Stimulated activated CD4-positive, alpha-beta T cell treated with anti-CD3 and anti-CD28 coated beads, Interleukin-4, amount 100 ng/mL, for 24 hours (primary cell): Measurements from ENCODE around the gene MSH6.

ENCODE experiments used
- DNase-seq: peaks from one replicate; pipeline ENCODE4 v3.0.0-alpha.2; 2020

The MSH6 gene

GRCh38 chr2:47782671-47783485 is at the start of gene MSH6:
TSS of gene MSH6 (plus strand) at chr2:47783145. CDS start at chr2:47783234, 89 bp downstream.
- DNase-seq: peak; percentile 88

GRCh38 chr2:47735136-47735869 is 47.6 kb upstream of the MSH6 start:
- no peak for DNase-seq

- DNase-seq: no peak
Measured at GRCh38 chr2:47735912-47736311, 47.0 kb upstream of the MSH6 start.

DNA sequence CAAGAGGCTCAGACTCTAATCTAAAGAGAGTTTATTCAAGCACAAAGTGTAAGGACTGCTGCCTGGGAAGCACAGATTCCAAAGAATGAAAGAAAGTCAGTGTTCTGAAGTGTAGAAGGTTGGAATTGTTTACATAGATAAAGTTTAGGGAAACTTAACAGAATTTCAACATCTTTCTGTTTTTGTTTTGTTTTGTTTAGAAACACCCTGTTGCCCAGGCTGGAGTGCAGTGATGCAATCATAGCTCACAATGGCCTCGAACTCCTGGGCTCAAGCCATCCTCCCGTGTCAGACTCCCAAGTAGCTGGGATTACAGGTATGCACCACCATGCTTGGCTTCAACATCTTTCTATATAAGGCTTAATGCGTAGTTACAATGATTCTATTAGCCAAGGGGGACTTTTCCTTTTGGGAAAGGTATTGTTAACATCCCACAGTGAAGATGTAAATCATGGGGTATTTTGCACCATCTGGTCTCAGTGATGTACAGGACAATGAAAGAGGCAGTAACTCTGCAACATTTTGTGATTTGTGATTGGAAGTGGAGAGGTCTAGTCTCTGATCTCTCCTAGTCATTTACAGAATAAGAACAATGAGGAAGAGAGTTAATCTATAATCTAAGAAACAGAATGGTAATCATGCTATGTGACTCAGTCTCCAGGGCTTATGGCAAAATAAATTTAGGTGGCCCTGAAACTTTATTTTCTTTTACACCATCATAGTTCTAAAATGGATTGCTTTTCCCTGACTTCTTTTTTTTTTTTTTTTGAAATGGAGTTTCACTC is 45.6 kb upstream of the MSH6 start:
- DNase-seq: no peak

- no peak for DNase-seq
Measured at GRCh38 chr2:47738331-47738730, 44.6 kb upstream of the MSH6 start.

GRCh38 chr2:47741101-47741500 is 41.8 kb upstream of the MSH6 start:
- no peak for DNase-seq

DNA sequence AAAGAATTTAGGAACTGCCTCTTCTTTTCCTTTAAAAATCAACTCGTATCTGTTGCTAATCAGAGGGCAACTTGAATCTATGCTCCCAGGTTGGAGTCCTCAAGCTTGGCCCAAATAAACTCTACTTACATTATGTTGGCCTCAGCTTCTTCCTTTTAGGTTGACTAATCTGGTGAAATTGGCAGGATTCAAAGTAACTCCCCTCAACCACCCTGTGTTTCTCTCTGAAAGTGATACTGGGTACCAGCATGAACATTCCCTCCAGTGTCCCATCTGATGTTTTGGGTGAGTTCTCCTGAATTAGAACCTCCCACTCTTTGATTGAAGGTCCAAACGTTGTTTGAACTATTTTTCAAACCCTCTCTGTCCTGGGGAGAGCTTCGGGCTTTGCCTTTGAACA is 41.3 kb upstream of the MSH6 start:
- no peak for DNase-seq

- no peak for DNase-seq
Measured at GRCh38 chr2:47744074-47744473, 38.9 kb upstream of the MSH6 start.

DNA sequence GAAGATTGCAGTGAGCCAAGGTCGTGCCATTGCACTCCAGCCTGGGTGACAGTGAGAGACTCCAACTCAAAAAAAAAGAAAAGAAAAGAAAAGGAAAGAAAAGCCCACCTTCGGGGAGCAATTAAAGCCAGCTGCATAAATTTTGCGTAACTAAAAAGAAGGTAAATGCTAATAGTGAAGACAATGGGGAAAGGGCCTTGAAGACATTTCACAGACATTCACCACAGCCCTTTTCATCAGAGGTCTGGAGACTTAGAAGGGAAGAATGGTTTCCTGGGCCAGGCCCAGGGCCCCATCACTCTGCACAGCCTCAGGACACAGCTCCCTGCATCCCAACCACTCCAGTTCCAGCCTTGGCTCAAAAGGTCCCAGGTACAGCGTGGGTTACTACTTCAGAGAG is 35.1 kb upstream of the MSH6 start:
- DNase-seq: no peak

- no peak for DNase-seq
Measured at GRCh38 chr2:47751856-47752414, 31.0 kb upstream of the MSH6 start.

DNA sequence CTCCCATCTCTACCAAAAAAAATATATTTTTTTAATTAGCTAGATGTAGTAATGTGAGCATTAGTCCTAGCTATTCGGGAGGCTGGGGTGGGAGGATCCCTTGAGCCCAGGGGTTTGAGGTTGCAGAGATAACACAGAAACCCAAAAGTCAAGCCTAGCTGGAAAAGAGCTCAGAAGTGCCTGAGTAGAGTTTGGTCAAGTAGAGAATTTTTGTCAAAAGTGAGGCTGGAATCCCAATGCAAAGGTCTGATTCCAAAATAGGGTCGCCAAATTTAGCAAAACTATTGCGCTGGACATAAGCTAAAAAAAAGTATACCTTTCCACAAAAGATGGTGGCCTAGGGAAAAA is 15.5 kb upstream of the MSH6 start:
- no peak for DNase-seq

- peak; percentile 72 for DNase-seq
Measured at GRCh38 chr2:47767880-47768609, 14.9 kb upstream of the MSH6 start.

GRCh38 chr2:47769318-47769717 is 13.6 kb upstream of the MSH6 start:
- DNase-seq: no peak

DNA sequence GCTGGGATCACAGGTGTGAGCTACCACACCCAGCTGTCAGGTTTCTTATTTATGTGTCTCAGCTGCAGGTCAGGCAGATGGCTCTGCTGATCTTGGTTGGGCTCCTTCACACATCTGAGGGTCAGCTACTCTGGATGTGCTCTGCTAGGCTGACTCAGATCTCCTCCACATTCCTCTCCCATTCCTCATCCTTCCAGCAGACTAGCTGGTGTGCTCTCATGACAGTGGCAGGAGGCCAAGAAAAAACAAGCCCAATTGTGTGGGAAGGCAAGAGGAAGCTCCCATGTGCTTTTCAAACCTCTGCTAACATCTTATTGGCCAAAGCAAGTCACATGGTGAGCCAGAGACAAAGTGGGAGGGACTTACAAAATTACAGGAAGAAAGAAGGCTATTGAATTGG is 11.7 kb upstream of the MSH6 start:
- no peak for DNase-seq

GRCh38 chr2:47772343-47772742 is 10.6 kb upstream of the MSH6 start:
- DNase-seq: no peak

- no peak for DNase-seq
Measured at GRCh38 chr2:47774567-47774966, 8.4 kb upstream of the MSH6 start.

DNA sequence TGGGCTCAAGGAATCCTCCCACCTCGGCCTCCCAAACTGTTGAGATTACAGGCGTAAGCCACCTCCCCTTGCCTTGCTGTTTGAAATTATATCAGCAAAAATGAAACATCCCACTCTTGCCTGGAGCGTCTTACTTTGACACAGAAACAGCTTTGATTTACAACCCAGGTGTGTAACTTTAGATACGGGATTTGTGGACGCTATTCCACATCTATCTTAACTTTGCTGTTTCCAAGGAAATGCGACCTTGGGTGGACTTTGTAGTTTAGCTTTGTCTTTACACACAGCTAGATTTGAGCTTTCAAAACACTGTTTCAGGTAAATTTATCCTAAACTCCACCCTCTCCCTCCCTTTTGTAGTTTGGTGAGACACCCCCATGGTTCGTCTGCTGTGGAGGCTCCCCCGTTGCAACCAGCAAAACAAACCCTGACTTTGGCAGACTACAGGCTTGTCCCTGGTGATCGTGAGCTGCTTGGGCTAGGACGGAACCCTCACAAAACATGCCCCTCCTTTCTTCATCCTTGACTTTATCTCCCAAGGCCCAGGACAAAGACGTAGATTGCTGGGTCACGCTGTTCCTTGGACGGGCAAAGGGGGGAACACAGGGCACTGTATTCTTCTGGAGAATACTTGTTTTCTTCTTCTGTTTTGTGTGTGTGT is 5.5 kb upstream of the MSH6 start:
- DNase-seq: no peak

DNA sequence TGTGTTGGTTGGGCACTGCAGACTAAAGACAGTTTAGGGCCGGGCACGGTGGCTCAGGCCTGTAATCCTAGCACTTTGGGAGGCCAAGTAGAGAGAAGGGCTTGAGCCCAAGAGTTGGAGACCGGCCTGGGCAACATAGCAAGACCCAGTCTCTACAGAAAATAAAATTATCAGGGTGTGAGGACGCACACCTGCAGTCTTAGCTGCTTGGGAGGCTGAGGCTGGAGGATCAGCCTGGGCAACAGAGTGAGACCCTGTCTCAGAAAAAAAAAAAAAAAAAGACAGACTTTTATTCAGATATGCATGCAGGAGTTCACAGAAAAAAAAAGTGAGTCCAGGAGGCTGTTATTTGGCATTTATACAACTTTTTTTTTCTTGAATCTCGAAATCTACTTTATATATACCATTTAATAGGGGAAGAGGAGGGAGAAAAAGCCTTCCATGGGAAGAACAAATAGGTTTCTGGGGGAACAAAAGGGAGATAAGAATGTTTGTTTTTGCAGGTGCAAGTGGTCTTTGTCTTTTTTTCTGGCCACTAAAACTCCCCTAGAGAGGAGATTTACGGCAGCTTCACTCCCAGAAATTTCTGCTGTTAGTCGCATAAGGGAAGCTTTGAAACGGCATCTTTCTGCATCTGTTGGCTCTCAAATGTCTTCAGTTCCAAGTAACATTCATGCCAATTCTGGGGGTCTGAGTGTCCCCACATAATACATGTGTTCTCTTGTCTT is 4.1 kb upstream of the MSH6 start:
- no peak for DNase-seq

- no peak for DNase-seq
Measured at GRCh38 chr2:47779426-47779790, 3.5 kb upstream of the MSH6 start.

DNA sequence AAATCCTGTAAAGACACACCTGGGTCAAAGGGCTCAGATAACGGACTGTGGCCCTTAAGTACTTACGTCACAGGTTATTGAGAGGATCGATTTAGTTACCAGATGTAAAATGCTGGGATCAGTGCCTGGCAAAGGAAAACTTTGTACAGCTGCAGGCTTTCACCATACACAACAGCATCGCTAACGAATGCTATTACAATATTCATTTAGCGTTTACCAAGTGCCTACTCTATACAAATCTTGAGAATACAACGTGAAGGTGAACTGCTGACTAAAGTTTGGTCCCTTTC is 619 bp upstream of the MSH6 start:
- no peak for DNase-seq

DNA sequence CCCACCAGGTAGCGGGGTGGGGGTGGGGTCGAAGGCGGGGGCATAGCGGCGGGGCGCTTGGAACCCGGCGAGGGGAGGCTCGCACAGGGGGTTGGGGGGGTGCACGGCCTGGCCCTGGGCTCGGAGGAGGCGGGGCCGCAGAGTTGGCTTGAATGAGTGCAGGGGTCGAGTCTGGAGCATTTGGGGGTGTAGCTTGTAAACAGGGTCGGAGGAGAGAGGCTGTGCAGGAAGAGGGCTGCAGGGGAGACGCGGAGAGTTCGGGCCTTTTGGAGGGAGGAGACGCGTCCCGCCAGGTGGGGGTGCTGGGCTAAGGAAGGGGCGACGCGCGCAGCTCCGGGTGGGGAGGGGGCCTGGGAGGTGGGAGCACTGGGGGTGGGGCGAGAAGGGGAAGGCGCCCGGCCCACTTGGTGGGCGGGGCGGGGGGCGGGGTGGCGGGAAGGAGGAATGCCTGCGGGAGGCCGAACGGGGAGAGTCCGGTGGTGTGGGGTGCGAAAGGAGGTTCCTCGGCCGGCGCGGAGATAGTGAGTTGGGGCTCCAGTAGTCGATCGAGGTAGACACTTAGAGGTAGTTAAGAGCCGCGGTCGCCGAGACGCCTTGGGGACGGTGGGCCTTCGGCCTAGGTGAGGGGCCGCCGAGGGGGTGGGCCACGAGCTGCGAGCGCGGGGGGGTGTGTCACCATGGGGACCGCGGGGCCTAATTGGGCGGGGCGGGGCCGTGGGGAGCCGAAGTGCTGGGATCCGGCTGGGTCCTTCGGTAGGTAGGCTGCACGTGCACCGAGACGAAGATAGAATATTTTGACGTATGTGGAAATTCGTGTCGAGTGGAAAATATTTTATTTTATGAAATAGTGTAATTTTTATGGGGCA is 774 bp downstream of the MSH6 start:
- peak; percentile 63 for DNase-seq
